HepG2 (cell line): Measurements from ENCODE around the gene ZNF581. TPM values are rescaled to one million over a fixed set of nuclear protein-coding genes. Genes with fewer than 3 reads are reported as not detected.

Experiments
- ATAC-seq: fragments of 200-7000 bp; cut with Tn5 transposase; 3 replicates; pipeline ENCODE4 v1.9.1; 2020; ENCODE audit warnings: mild to moderate bottlenecking, moderate library complexity
- BruUV-seq: library from RNA; stranded (reverse); fragments of 400-500 nt; replicated peaks from 2 replicates; lab custom pipeline; 2021; lab: Mats Ljungman, UMichigan
- CTCF ChIA-PET: fragments of 300-600 bp; formaldehyde crosslinking; extraction: SDS; loops from one replicate; lab custom pipeline; 2021; ENCODE audit warnings: low total read pairs, inconsistent platforms, low intra/inter-chr PET ratio; lab: Yijun Ruan, JAX
- POLR2A ChIA-PET: fragments of 350-600 bp; sonication (Branson Sonifier 250); formaldehyde crosslinking; loops from one replicate; lab custom pipeline; 2020; ENCODE audit warnings: antibody characterized with exemption, inconsistent platforms; lab: Yijun Ruan, JAX
- DNase-seq: peaks from one replicate; pipeline ENCODE4 v3.0.0-alpha.2; 2015; ENCODE audit warnings: low spot score
- FAIRE-seq: peaks from 3 replicates; lab custom pipeline; 2011; peaks lifted over from hg19 to GRCh38; lab: Jason Lieb, UNC
- H2AFZ ChIP-seq: one replicate; pipeline ENCODE4 v1.6.1; 2011; ENCODE audit warnings: low read length, inconsistent platforms
- H3K27ac ChIP-seq: fragments of 300-600 bp; 3 replicates; pipeline ENCODE4 v1.8.0; 2011; ENCODE audit warnings: mixed run types, mild to moderate bottlenecking, mixed read lengths, low read length, inconsistent platforms; ENCODE audit not compliant: insufficient read depth; ENCODE audit errors: extremely low read length
- H3K27me3 ChIP-seq, 2 experiments: fragments of 200-600 bp in 1 of 2; 2 replicates in 1 of 2; 3 replicates in 1 of 2; pipeline versions ENCODE4 v1.6.0 to v1.8.0; 2011; ENCODE audit warnings: low read length in 2 of 2, mild to moderate bottlenecking in 2 of 2, moderate library complexity in 2 of 2, inconsistent platforms in 1 of 2; ENCODE audit not compliant: insufficient read depth in 2 of 2, control insufficient read depth in 1 of 2
- H3K36me3 ChIP-seq, 2 experiments: fragments of 200-600 bp in 1 of 2; replicated peaks in 1 of 2; 2 replicates in 1 of 2; 3 replicates in 1 of 2; pipeline versions ENCODE4 v1.5.1 to v1.8.0; 2011; ENCODE audit warnings: low read length in 2 of 2, inconsistent platforms in 1 of 2; ENCODE audit not compliant: insufficient read depth in 2 of 2, control insufficient read depth in 1 of 2
- H3K4me1 ChIP-seq: 2 replicates; pipeline ENCODE4 v1.5.1; 2012; ENCODE audit warnings: low read length, inconsistent platforms; ENCODE audit not compliant: insufficient read depth
- H3K4me2 ChIP-seq: 2 replicates; pipeline ENCODE4 v1.6.0; 2011; ENCODE audit warnings: low read depth, low read length, inconsistent platforms
- H3K4me3 ChIP-seq, 3 experiments: fragments of 200-600 bp in 1 of 3; sonication (generic), shearing (Covaris generic) in 1 of 3; replicated peaks in 1 of 3; 2 replicates each; pipeline ENCODE4 v1.5.1; 2011 to 2016; ENCODE audit warnings: low read length in 3 of 3, inconsistent platforms in 2 of 3, low read depth in 2 of 3, mild to moderate bottlenecking in 2 of 3, control low read depth in 1 of 3, mixed read lengths in 1 of 3; ENCODE audit not compliant: insufficient read depth in 1 of 3
- H3K79me2 ChIP-seq: one replicate; pipeline ENCODE4 v1.6.1; 2011; ENCODE audit warnings: low read length, inconsistent platforms; ENCODE audit not compliant: insufficient read depth
- H3K9ac ChIP-seq: 2 replicates; pipeline ENCODE4 v1.6.0; 2011; ENCODE audit warnings: mild to moderate bottlenecking, low read depth, low read length, inconsistent platforms; ENCODE audit not compliant: insufficient read depth
- H3K9me3 ChIP-seq: 2 replicates; pipeline ENCODE4 v1.5.1; 2012; ENCODE audit warnings: mild to moderate bottlenecking, low read length
- H4K20me1 ChIP-seq: 2 replicates; pipeline ENCODE4 v1.6.0; 2011; ENCODE audit warnings: inconsistent platforms, mild to moderate bottlenecking, low read length, moderate library complexity; ENCODE audit not compliant: insufficient read depth
- AGO1 ChIP-seq: fragments of 200-400 bp; formaldehyde crosslinking; IDR thresholded peaks from 2 replicates; pipeline ENCODE4 v1.6.1; 2017; ENCODE audit warnings: mild to moderate bottlenecking, low read depth, low read length, moderate library complexity; ENCODE audit not compliant: poor library complexity, severe bottlenecking
- AKAP8 ChIP-seq: sonication (generic); formaldehyde crosslinking; IDR thresholded peaks from 2 replicates; pipeline ENCODE4 v1.5.1; 2020; ENCODE audit warnings: mild to moderate bottlenecking, missing genetic modification reagents
- NFKB2 ChIP-seq: sonication (generic); formaldehyde crosslinking; IDR thresholded peaks from 2 replicates; pipeline ENCODE4 v1.4.0; 2020; ENCODE audit warnings: missing genetic modification reagents, borderline replicate concordance
- POLR2A ChIP-seq, 2 experiments: IDR thresholded peaks; 2 replicates each; pipeline ENCODE4 v1.6.1; 2011; ENCODE audit warnings: low read depth in 2 of 2, low read length in 2 of 2, mild to moderate bottlenecking in 1 of 2, moderate library complexity in 1 of 2; ENCODE audit not compliant: insufficient read depth in 1 of 2
- RAD21 ChIP-seq: fragments of 450-650 bp; formaldehyde crosslinking; IDR thresholded peaks from 2 replicates; pipeline ENCODE4 v1.5.0; 2020; ENCODE audit warnings: mild to moderate bottlenecking
- SAP130 ChIP-seq: IDR thresholded peaks from 2 replicates; pipeline ENCODE4 v1.6.1; 2016; ENCODE audit warnings: low read depth
- ZBTB1 ChIP-seq: sonication (generic); formaldehyde crosslinking; IDR thresholded peaks from 2 replicates; pipeline ENCODE4 v1.4.0; 2020; ENCODE audit warnings: missing genetic modification reagents, borderline replicate concordance
- ZNF263 ChIP-seq: sonication (generic); formaldehyde crosslinking; IDR thresholded peaks from 2 replicates; pipeline ENCODE4 v1.4.0; 2020; ENCODE audit warnings: missing genetic modification reagents
- ZNF317 ChIP-seq: sonication (generic); formaldehyde crosslinking; IDR thresholded peaks from 2 replicates; pipeline ENCODE4 v1.5.0; 2020; ENCODE audit warnings: mild to moderate bottlenecking, missing genetic modification reagents
- ZNF496 ChIP-seq: sonication (generic); formaldehyde crosslinking; IDR thresholded peaks from 2 replicates; pipeline ENCODE4 v1.8.1; 2023; ENCODE audit warnings: mild to moderate bottlenecking, moderate library complexity, missing genetic modification reagents; ENCODE audit not compliant: insufficient replicate concordance
- WGBS: methylation state at CpG from one replicate; pipeline ENCODE4 v1.1.6; 2017; ENCODE audit warnings: low lambda C conversion rate; 5-methylcytosine and 5-hydroxymethylcytosine counted together
- in situ Hi-C: cut with HindIII; loops from 2 replicates; pipeline ENCODE4 v1.10.0; 2017; ENCODE audit warnings: low pct_unique_long_range_greater_than_20kb; ENCODE audit not compliant: extremely low pct_ligation_motif_present
- intact Hi-C: fragments of 100-400 bp; cut with micrococcal nuclease; formaldehyde crosslinking; loops from one replicate; pipeline ENCODE4 v1.10.0; 2022; ENCODE audit not compliant: unreplicated experiment
- polyA plus RNA-seq, 8 experiments: library from polyadenylated mRNA; depleted of rRNA in 3 of 8; stranded (reverse) in 7 of 8; unstranded in 1 of 8; fragments of >200 nt; fragmentation: Illumina TruSeq in 4 of 8; extraction: Trizol in 4 of 8; gene quantifications; 2 replicates each; pipeline versions ENCODE4 v1.2.1 to v1.2.3, GENCODE V29; 2011 to 2016; ENCODE audit warnings: low read depth in 4 of 8, missing spikeins in 1 of 8, mixed read lengths in 1 of 8; ENCODE audit not compliant: insufficient read depth in 1 of 8
- total RNA-seq, 5 experiments: library from RNA; depleted of rRNA; stranded (reverse); fragments of >200 nt; fragmentation: Illumina TruSeq; extraction: Trizol; gene quantifications; 2 replicates each; pipeline ENCODE4 v1.2.3, GENCODE V29; 2016; ENCODE audit warnings: low read depth in 1 of 5

ZNF581 gene
- total and polyA plus RNA-seq, 2 of the 13 experiments (the other 11 are each of a cell fraction or from before 2014, with no cell fraction given), result 19.6 to 49.5 TPM

DNA sequence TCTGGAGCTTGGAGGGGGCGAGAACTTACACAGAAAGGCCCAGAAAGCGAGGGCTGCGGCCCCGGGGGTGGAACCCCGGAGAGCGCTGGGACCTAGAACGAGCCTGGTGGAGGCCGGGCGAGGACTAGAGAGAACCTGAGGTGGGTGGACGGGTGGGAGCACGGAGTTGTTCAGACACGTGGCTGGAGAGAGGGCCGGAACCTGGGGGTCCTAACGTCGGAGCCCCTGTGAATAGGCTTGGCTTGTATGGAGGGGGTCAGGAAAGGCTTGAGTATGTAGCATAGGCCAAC lies 383 bp downstream of the ZNF581 start (continued):
- peak; percentile 0 for TF ChIP-seq AGO1
- TF ChIP-seq RAD21 (CRISPR knock-in tag), result no peak
- TF ChIP-seq, all 625 proteins: peak for 10

DNA sequence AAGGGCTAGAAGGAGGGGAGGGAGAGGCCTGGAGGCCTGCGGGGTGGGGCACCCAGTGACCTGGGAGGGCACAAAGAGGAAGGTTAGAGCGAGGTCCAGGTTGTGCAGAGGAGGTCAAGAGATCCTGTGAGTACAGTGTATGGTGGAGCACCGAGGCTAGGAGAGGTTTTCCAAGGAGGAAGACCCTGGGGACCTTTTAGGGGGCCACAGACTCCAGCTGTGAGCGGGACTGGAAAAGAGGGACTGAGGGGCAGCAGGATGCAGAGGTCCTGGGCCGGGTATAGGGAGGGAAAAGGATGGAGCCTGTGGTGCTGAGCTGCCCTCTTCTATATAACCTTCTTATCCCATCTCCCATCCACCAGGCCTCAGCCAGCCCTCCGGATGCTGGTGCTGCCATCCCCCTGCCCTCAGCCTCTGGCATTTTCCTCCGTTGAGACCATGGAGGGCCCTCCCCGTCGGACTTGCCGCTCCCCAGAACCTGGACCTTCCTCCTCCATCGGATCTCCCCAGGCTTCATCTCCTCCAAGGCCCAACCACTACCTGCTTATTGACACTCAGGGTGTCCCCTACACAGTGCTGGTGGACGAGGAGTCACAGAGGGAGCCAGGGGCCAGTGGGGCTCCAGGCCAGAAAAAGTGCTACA lies 863 bp downstream of the ZNF581 start:
- peak overlapping the region; percentile 84 for H3K9ac ChIP-seq
- FAIRE-seq (no peak), ATAC-seq (no peak)
- BruUV-seq, result no TSS peak
- H4K20me1 ChIP-seq, result no peaks in the 10 kb centered on the region
- in situ Hi-C loops (no loop called here), intact Hi-C loops (no loop called here)
- H3K27me3 ChIP-seq, result no peaks in the 10 kb centered on the region; a peak in 1 of 5 replicates
- no peaks in the 10 kb centered on the region for H3K9me3 ChIP-seq
- H3K4me1 ChIP-seq, result peaks cover 61% of the 10 kb centered on the region
- H3K4me2 ChIP-seq, result peak overlapping the region; percentile 84
- H3K27ac ChIP-seq, result peak overlapping the region; percentile 79
- peaks cover 41% of the 10 kb centered on the region for H3K79me2 ChIP-seq
- CTCF ChIA-PET, result interaction anchor here (1.1 kb wide), 1 partner anchor 9 kb away, joined by 3 read pairs; no protein-coding TSS in a partner anchor
- peaks cover 0 to 10% of the 10 kb centered on the region in 2 experiments; a peak in 2 of 5 replicates for H3K36me3 ChIP-seq
- H3K4me3 ChIP-seq, result peak overlapping the region; percentile 92 to 96 (median 92)
- 35% methylated on average over 12 of the region's 12 CpGs for WGBS
- POLR2A ChIA-PET, result interaction anchor here (2.4 kb wide), 1 partner anchor 10 kb away, joined by 10 read pairs; the partner anchor contains the start of gene U2AF2
- no peak for TF ChIP-seq ZBTB1
- TF ChIP-seq NFKB2 (CRISPR knock-in tag), result peak; percentile 46; the same call in 1 of the 2 replicates
- 0 out of 2 replicates have a peak, but pooled peaks have one; percentile 20 for TF ChIP-seq AKAP8 (CRISPR knock-in tag)
- peak; percentile 12; the same call in 1 of the 2 replicates for TF ChIP-seq SAP130
- TF ChIP-seq ZNF496 (CRISPR knock-in tag), result no peak
- peak; percentile 49; the same call in 1 of the 2 replicates for TF ChIP-seq ZNF263 (CRISPR knock-in tag)
- TF ChIP-seq ZNF317, result 0 out of 2 replicates have a peak, but pooled peaks have one; percentile 31
- TF ChIP-seq POLR2A (IDR thresholded peaks at IDR 0.05; ENCODE audit: insufficient read depth in 1 of 2, low read depth in 2 of 2, low read length in 2 of 2), result 0 out of 4 replicates have a peak, but pooled peaks of 1 of the 2 experiments have one; percentile 20
- TF ChIP-seq, all 625 proteins: peak for 6
- H2AFZ ChIP-seq, result no peak overlapping the region
- no peak for DNase-seq
